Neural crest cell (in vitro differentiated cells): ENCODE data around the gene DPM1. TPM values are rescaled to one million over a fixed set of nuclear protein-coding genes. Genes with fewer than 3 reads are reported as not detected.
"Not testable (repeated sequence)": the region's sequence is repeated elsewhere in the genome, so short reads cannot be mapped to it uniquely, and the experiment has no call there.

Experiments used
- DNase-seq: peaks from one replicate; pipeline ENCODE4 v3.0.0; 2021; ENCODE audit warnings: low read depth, mixed read lengths, low spot score
- H3K27ac Mint-ChIP-seq: one replicate; pipeline ENCODE4 v1.8.0; 2021; ENCODE audit warnings: mild to moderate bottlenecking, mixed read lengths; ENCODE audit not compliant: unreplicated experiment
- H3K27me3 Mint-ChIP-seq: 2 replicates; pipeline ENCODE4 v1.8.0; 2021; ENCODE audit warnings: low read depth, mild to moderate bottlenecking, mixed read lengths
- H3K36me3 Mint-ChIP-seq: 2 replicates; pipeline ENCODE4 v1.8.0; 2021; ENCODE audit warnings: low read depth, mild to moderate bottlenecking, mixed read lengths
- H3K4me1 Mint-ChIP-seq: 2 replicates; pipeline ENCODE4 v1.8.0; 2021; ENCODE audit warnings: mixed read lengths
- H3K4me3 Mint-ChIP-seq: one replicate; pipeline ENCODE4 v1.8.0; 2021; ENCODE audit warnings: mild to moderate bottlenecking, mixed read lengths
- H3K9me3 Mint-ChIP-seq: 2 replicates; pipeline ENCODE4 v1.8.0; 2021; ENCODE audit warnings: mixed read lengths
- CTCF ChIP-seq: fragments of 200-600 bp; sonication (generic); conservative IDR thresholded peaks from 2 replicates; pipeline ENCODE4 v1.5.0; 2021; ENCODE audit warnings: antibody characterized with exemption, mild to moderate bottlenecking
- total RNA-seq: library from RNA; stranded (reverse); gene quantifications from 2 replicates; pipeline ENCODE4 v1.2.1, GENCODE V29; 2021

Gene DPM1
- total RNA-seq, 1 donor from 2014 or later: 42.9 TPM

- peaks cover 47% of the 10 kb centered on the region for H3K27me3 Mint-ChIP-seq
- no peaks in the 10 kb centered on the region for H3K36me3 Mint-ChIP-seq
- no peaks in the 10 kb centered on the region for H3K9me3 Mint-ChIP-seq
- H3K4me3 Mint-ChIP-seq: no peak overlapping the region
- no peak for DNase-seq
- H3K27ac Mint-ChIP-seq: no peak overlapping the region
- TF ChIP-seq CTCF: no peak
- H3K4me1 Mint-ChIP-seq: peaks cover 5% of the 10 kb centered on the region
These were observed 25.0 kb upstream of the DPM1 start for GRCh38 chr20:50983321-50983720.

- TF ChIP-seq CTCF: no peak
- H3K9me3 Mint-ChIP-seq: no peaks in the 10 kb centered on the region
- H3K4me3 Mint-ChIP-seq: no peak overlapping the region
- no peaks in the 10 kb centered on the region for H3K36me3 Mint-ChIP-seq
- H3K27me3 Mint-ChIP-seq: peaks cover 44% of the 10 kb centered on the region
- no peak for DNase-seq
- peaks cover 15% of the 10 kb centered on the region for H3K4me1 Mint-ChIP-seq
- no peak overlapping the region for H3K27ac Mint-ChIP-seq
These were observed 24.0 kb upstream of the DPM1 start for GRCh38 chr20:50982363-50982762.

- Mint-ChIP-seq H3K36me3 (no peaks in the 10 kb centered on the region), H3K4me3 (no peak overlapping the region), H3K4me1 (peaks cover 18% of the 10 kb centered on the region), H3K27ac (no peak overlapping the region), H3K9me3 (no peaks in the 10 kb centered on the region), H3K27me3 (peaks cover 40% of the 10 kb centered on the region)
- TF ChIP-seq CTCF: peak; percentile 11
- no peak for DNase-seq
These were observed 23.3 kb upstream of the DPM1 start for GRCh38 chr20:50981714-50982048.

- H3K36me3 Mint-ChIP-seq: no peaks in the 10 kb centered on the region
These were observed 22.8 kb upstream of the DPM1 start for GRCh38 chr20:50980851-50981713.

GRCh38 chr20:50980071-50980681, 21.8 kb upstream of the DPM1 start:
- Mint-ChIP-seq H3K27ac (no peak overlapping the region), H3K9me3 (no peaks in the 10 kb centered on the region), H3K4me1 (peaks cover 18% of the 10 kb centered on the region), H3K36me3 (no peaks in the 10 kb centered on the region), H3K4me3 (no peak overlapping the region), H3K27me3 (peaks cover 33% of the 10 kb centered on the region)
- no peak for TF ChIP-seq CTCF
- no peak for DNase-seq

More at GRCh38 chr20:50980851-50981713, 22.8 kb upstream of the DPM1 start:
- Mint-ChIP-seq H3K4me1 (peaks cover 18% of the 10 kb centered on the region), H3K9me3 (no peaks in the 10 kb centered on the region), H3K27ac (no peak overlapping the region), H3K4me3 (no peak overlapping the region), H3K27me3 (peaks cover 34% of the 10 kb centered on the region)
- peak; percentile 95 for TF ChIP-seq CTCF
- DNase-seq: peak; percentile 84

- not testable (repeated sequence) for H3K4me3 Mint-ChIP-seq, DNase-seq, H3K36me3 Mint-ChIP-seq, H3K9me3 Mint-ChIP-seq
- Mint-ChIP-seq H3K27ac (peak overlapping the region; percentile 7), H3K4me1 (peaks cover 18% of the 10 kb centered on the region), H3K27me3 (peaks cover 22% of the 10 kb centered on the region)
These were observed 20.2 kb upstream of the DPM1 start for GRCh38 chr20:50978533-50978932.
